GM06990 (cell line): ENCODE measurements around the gene MRPL11.
"Not testable (repeated sequence)": the region's sequence is repeated elsewhere in the genome, so short reads cannot be mapped to it uniquely, and the experiment has no call there.

Source experiments
- DNase-seq: peaks from one replicate; pipeline ENCODE4 v3.0.0-alpha.2; 2011; ENCODE audit not compliant: insufficient read length; ENCODE audit errors: extremely low read depth
- H3K27me3 ChIP-seq: replicated peaks from 2 replicates; pipeline ENCODE4 v1.6.0; 2011; ENCODE audit warnings: low read length; ENCODE audit not compliant: control insufficient read depth, insufficient read depth
- H3K36me3 ChIP-seq: 2 replicates; pipeline ENCODE4 v1.5.1; 2011; ENCODE audit warnings: low read length; ENCODE audit not compliant: control insufficient read depth, insufficient read depth
- H3K4me3 ChIP-seq: replicated peaks from 2 replicates; pipeline ENCODE4 v1.5.1; 2011; ENCODE audit warnings: low read depth, mild to moderate bottlenecking, control low read depth, low read length
- CTCF ChIP-seq: IDR thresholded peaks from 2 replicates; pipeline ENCODE4 v1.5.1; 2011; ENCODE audit warnings: low read length, control low read depth, mild to moderate bottlenecking, inconsistent platforms; ENCODE audit not compliant: insufficient read depth, poor library complexity, severe bottlenecking

The MRPL11 gene

GRCh38 chr11:66448523-66448922 is 9.9 kb upstream of the MRPL11 start:
- Histone ChIP-seq H3K4me3 (no peak overlapping the region), H3K36me3 (no peaks in the 10 kb centered on the region), H3K27me3 (no peaks in the 10 kb centered on the region; the same call in 1 of the 2 replicates)
- DNase-seq = no peak
- TF ChIP-seq CTCF = no peak

- no peak for DNase-seq
- Histone ChIP-seq H3K4me3 (no peak overlapping the region), H3K27me3 (no peaks in the 10 kb centered on the region; the same call in 1 of the 2 replicates), H3K36me3 (no peaks in the 10 kb centered on the region)
- no peak for TF ChIP-seq CTCF
Observed at GRCh38 chr11:66447012-66447411, 8.4 kb upstream of the MRPL11 start.

- no peak for TF ChIP-seq CTCF
- Histone ChIP-seq H3K4me3 (no peak overlapping the region), H3K27me3 (no peaks in the 10 kb centered on the region), H3K36me3 (no peaks in the 10 kb centered on the region)
- DNase-seq = no peak
Observed at GRCh38 chr11:66443602-66444001, 5.0 kb upstream of the MRPL11 start.

GRCh38 chr11:66440940-66441282 is 2.3 kb upstream of the MRPL11 start:
- not testable (repeated sequence) for DNase-seq, H3K27me3 ChIP-seq, H3K4me3 ChIP-seq, H3K36me3 ChIP-seq

- not testable (repeated sequence) for H3K27me3 ChIP-seq, H3K4me3 ChIP-seq, DNase-seq, H3K36me3 ChIP-seq
Observed at GRCh38 chr11:66440101-66440939, 1.7 kb upstream of the MRPL11 start.

- H3K27me3 ChIP-seq = no peaks in the 10 kb centered on the region
- DNase-seq = no peak
- H3K36me3 ChIP-seq = peaks cover 2% of the 10 kb centered on the region
- peak overlapping the region; percentile 87 for H3K4me3 ChIP-seq
- TF ChIP-seq CTCF = no peak
Observed at GRCh38 chr11:66437979-66438503, 607 bp downstream of the MRPL11 start.
